Forelimb muscle (tissue), 1 donor: ENCODE results near the gene FOXL1. TPM values are rescaled to one million over a fixed set of nuclear protein-coding genes. Genes with fewer than 3 reads are reported as not detected.

Experiments used
- DNase-seq: peaks from one replicate; pipeline ENCODE4 v3.0.0-alpha.2; 2013; ENCODE audit warnings: low read depth
- polyA plus RNA-seq: library from polyadenylated mRNA; unstranded; fragments of 120-200 nt; gene quantifications from one replicate; pipeline ENCODE4 v1.2.1, GENCODE V29; 2013; ENCODE audit not compliant: insufficient read length

Gene FOXL1
- polyA plus RNA-seq, 1 donor, result 0.24 TPM

- DNase-seq, result no peak
These were observed 29.1 kb upstream of the FOXL1 start for GRCh38 chr16:86549076-86549892.

GRCh38 chr16:86549893-86550190 is 28.5 kb upstream of the FOXL1 start:
- no peak for DNase-seq

DNA sequence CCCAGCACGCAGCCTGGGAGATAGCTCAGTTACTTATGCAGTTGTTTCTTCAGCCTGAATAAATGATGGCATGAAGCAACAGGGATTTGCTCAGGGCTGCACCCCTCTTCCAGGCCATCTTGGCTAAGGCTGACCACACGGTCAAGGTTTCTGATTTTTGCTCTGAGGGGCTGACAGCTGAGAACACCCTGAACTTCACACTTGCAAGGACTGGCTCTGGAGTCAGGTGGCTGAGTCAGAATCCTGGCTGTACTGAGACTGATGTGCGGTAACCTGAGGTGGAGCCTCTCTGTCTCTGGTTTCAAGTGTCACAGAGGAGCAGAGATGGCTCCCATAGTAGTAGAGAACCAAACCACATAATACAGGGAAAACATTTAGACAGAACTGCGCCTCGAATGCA is 28.1 kb upstream of the FOXL1 start:
- no peak for DNase-seq

DNA sequence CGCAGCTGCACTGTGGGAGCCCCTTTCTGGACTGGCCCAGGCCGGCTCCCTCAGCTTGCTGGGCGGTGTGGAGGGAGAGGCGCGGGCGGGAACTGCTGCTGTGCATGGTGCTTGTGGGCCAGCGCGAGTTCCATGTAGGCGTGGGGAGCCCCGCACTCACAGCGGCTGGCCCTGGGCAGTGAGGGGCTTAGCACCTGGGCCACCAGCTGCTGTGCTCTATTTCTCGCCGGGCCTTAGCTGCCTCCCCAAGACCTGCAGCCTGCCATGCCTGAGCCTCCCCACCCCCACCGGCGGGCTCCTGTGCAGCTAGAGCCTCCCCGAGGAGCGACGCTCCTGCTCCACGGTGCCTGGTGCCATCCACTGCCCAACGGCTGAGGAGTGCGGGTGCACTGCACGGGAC is 25.0 kb upstream of the FOXL1 start:
- DNase-seq, result no peak

DNA sequence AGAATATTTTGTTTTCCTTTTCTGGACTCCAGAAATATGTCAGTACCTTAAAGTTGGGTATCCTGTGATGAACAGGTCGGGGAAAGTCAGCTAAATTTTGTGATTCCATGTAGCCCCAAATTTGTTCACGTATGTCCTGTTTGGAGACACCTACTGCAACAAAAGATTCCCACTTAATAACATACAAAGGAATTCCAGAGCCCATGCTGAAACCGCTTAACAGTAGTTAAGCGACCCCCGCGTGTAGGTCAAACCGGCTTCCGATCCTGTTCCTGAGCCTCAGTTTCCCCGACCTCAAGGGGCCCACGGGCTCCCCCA is 23.8 kb upstream of the FOXL1 start:
- no peak for DNase-seq

GRCh38 chr16:86554917-86555703 is 23.2 kb upstream of the FOXL1 start, which contains the start of gene MTHFSD:
TSS of gene MTHFSD (minus strand) at chr16:86555235. CDS start at chr16:86555184, 51 bp downstream.
- DNase-seq, result peak; percentile 88

- DNase-seq, result no peak
These were observed 22.7 kb upstream of the FOXL1 start for GRCh38 chr16:86555704-86556075.

DNA sequence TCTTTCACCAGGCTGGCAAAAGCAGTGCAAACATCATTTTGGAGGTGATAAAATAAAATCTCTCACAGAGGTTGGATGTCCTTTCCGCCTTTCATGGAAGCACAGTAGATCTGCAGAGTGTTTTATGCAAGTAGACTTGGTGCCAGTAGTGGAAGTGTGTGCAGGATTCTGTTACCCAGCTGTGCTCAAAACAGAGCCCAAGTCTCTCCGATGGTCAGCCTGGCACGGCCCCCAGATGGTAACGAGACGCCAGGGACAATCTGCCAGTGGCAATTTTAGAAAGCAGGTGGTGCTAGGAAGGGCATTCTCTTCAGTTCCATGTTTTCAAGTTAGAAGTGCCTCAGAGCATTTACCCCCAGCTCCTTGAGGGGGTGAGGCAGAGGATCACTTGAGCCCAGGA is 21.8 kb upstream of the FOXL1 start:
- DNase-seq, result no peak

- DNase-seq, result no peak
These were observed 20.8 kb upstream of the FOXL1 start for GRCh38 chr16:86557587-86557986.

- no peak for DNase-seq
These were observed 19.8 kb upstream of the FOXL1 start for GRCh38 chr16:86558355-86559193.

DNA sequence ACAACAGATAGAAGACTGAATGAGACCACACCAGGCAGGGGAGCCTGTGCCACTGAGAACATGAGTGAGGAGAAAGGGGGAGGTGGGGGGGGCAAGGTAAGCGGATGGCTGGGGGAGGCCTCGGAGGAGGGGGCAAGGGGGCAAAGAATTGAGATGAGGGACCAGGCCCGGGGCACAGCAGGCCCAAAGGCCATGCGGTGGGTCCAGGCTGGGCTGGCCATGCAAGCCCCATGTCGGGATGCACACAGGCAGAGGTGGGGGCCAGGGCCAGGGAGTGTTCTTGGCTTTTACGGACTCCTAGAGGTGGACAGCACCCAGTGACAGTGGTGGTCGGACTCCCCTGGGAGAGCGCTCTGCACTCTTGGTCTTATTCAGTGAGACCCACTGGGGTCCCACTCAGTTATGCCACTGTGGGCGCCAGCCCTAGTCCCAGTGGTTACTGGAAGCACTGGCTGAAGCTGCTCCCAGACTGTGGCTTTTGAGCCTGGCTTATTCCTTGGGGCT is 18.5 kb upstream of the FOXL1 start:
- no peak for DNase-seq

DNA sequence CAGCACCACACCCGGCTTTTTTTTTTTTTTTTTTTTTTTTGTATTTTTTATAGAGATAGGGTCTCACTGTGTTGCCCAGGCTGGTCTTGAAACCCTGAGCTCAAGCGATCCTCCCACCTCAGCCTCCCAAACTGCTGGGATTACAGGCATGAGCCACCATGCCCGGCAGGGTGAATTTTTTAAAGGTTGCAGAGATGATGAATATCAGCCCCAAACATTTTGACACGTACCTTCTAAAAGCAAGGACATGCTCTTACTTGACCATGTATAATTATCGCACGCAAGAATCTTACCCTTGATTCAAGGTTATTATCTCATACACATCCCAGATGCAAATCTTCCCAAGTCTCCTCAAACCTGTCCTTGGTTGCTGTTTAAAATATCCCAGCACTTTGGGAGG is 16.0 kb upstream of the FOXL1 start:
- no peak for DNase-seq

GRCh38 chr16:86563469-86564345 is 14.6 kb upstream of the FOXL1 start:
- peak; percentile 69 for DNase-seq

- no peak for DNase-seq
These were observed 13.1 kb upstream of the FOXL1 start for GRCh38 chr16:86565181-86565631.

- no peak for DNase-seq
These were observed 12.5 kb upstream of the FOXL1 start for GRCh38 chr16:86565644-86566511.

DNA sequence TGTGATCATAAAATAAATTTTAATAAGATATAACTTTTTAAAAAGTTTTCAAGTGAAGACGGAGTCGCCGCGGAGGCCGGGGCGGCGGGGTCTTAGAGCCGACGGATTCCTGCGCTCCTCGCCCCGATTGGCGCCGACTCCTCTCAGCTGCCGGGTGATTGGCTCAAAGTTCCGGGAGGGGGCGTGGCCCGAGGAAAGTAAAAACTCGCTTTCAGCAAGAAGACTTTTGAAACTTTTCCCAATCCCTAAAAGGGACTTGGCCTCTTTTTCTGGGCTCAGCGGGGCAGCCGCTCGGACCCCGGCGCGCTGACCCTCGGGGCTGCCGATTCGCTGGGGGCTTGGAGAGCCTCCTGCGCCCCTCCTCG is 11.8 kb upstream of the FOXL1 start, which contains the start of gene FOXC2:
TSS of gene FOXC2 (plus strand) at position 229 of the 365 bp plus-strand sequence. CDS start 507 bp downstream, outside the sequence.
- DNase-seq, result peak; percentile 58

- DNase-seq, result no peak
These were observed 11.2 kb upstream of the FOXL1 start for GRCh38 chr16:86566966-86567700.

DNA sequence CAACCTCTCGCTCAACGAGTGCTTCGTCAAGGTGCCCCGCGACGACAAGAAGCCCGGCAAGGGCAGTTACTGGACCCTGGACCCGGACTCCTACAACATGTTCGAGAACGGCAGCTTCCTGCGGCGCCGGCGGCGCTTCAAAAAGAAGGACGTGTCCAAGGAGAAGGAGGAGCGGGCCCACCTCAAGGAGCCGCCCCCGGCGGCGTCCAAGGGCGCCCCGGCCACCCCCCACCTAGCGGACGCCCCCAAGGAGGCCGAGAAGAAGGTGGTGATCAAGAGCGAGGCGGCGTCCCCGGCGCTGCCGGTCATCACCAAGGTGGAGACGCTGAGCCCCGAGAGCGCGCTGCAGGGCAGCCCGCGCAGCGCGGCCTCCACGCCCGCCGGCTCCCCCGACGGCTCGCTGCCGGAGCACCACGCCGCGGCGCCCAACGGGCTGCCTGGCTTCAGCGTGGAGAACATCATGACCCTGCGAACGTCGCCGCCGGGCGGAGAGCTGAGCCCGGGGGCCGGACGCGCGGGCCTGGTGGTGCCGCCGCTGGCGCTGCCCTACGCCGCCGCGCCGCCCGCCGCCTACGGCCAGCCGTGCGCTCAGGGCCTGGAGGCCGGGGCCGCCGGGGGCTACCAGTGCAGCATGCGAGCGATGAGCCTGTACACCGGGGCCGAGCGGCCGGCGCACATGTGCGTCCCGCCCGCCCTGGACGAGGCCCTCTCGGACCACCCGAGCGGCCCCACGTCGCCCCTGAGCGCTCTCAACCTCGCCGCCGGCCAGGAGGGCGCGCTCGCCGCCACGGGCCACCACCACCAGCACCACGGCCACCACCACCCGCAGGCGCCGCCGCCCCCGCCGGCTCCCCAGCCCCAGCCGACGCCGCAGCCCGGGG is 10.4 kb upstream of the FOXL1 start:
- no peak for DNase-seq
